ENCODE data around the gene LCE2B. TPM values are rescaled to one million over a fixed set of nuclear protein-coding genes. Genes with fewer than 3 reads are reported as not detected.
"Not testable (repeated sequence)": the region's sequence is repeated elsewhere in the genome, so short reads cannot be mapped to it uniquely, and the experiment has no call there.

The LCE2B gene, protein sequence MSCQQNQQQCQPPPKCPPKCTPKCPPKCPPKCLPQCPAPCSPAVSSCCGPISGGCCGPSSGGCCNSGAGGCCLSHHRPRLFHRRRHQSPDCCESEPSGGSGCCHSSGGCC
- total RNA-seq, result not detected
- long read RNA-seq, result 0 reads

DNA sequence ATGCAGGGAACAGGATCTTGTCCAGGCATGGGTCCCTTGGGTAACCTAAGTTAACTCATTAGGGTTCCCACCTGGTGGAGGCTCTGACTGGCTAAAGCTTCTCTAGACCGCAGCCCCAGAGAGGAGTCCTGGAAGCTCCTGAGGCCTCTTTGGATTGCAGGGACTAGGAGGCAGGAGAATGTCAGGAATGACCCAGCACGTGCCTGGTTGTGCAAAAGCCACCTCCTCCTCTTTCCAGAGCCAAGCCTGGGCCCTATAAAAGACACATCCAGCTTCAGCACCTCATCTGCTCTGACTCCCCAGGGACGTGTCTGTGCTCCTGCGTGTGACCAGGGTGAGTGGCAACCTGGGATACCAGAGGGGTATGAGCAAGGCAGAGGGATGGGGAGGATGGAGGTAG, at the start of gene LCE2B:
TSS of gene LCE2B (plus strand) at position 301 of the 400 bp plus-strand sequence. CDS start 721 bp downstream, outside the sequence.
- DNase-seq; ATAC-seq (ENCODE audit: poor library complexity); intact Hi-C loops (cut with DNase I): not testable (repeated sequence)

DNA sequence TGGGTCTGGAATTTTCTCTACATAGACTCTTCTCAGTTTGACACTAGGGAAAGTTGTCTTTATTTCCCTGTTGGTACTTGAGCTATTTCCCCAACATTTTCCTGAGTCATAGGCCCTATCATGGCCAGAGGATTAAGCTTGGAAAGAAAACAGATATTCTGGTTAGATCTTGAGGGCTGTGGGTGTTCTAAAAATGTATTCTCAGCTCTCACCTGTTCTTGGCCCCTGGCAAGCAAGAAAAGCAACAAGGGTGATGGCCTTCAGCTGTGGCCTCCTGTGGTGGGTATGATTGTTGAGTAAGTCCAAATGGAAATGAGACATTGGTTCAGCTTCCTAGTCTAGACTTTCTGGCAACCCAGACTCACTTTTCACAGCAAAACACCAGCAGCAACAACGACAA, 45.6 kb upstream of the LCE2B start:
- DNase-seq (no peak), ATAC-seq (ENCODE audit: poor library complexity) (no peak)
- intact Hi-C loops (cut with DNase I), result no loop called here

DNA sequence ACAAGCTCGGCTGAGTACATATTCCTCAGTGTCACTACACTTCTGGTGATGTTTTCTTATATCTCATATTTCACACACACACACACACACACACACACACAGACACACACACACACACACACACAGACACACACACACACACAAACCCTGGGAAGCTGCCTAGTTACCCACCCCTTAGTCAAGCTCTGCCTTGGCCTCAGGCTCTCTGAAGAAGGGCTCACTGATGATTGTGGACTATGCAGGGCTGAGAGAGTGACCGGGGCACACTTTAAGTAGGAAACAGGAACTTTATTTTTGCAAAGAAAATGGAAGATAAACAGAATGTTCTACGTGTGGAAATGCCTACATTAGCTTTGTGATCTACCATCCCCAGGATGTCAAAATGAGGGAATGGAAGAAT, 42.0 kb upstream of the LCE2B start:
- intact Hi-C loops (cut with DNase I), result no loop called here
- ATAC-seq (ENCODE audit: poor library complexity), result no peak
- no peak for DNase-seq

DNA sequence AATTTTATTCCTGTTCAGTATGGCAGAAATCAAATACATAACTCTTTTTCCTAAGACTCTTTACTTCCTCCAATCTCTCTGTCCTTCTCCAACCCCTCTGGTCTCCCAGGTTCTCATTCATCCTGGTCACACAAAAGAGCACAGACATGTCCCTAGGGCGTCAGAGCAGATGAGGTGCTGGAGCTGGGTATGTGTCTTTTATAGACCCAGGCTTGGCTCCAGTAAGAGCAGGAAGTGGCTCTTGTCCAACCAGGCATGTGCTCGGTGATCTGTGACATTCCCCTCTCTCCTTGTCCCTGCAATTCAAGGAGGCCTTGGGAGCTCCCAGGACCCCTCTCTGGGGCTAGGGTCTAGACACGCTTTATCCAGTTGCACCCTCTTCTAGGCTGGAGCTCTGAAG, 40.8 kb upstream of the LCE2B start:
- ATAC-seq (ENCODE audit: poor library complexity) (no peak), DNase-seq (no peak)
- intact Hi-C loops (cut with DNase I), result no loop called here

DNA sequence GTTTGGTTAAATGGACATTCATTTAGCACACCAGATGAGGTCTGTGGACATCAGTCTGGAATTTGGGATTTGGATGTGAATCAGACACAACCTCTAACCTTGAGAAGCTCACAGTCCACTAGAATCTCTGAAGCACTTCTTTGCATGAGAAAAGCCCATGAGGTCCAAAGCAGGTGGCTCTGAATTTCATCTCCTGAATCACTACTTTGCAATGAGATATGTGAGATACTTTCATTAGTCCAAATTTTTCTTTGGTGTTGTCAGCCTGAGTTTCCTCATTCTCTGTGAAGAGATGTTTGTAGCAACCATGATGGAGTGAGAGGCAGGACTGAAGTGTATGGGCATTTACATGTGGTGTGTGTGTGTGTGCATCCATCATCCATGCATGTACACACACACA, 39.3 kb upstream of the LCE2B start:
- ATAC-seq (ENCODE audit: poor library complexity) (no peak), DNase-seq (no peak)
- intact Hi-C loops (cut with DNase I), result no loop called here

DNA sequence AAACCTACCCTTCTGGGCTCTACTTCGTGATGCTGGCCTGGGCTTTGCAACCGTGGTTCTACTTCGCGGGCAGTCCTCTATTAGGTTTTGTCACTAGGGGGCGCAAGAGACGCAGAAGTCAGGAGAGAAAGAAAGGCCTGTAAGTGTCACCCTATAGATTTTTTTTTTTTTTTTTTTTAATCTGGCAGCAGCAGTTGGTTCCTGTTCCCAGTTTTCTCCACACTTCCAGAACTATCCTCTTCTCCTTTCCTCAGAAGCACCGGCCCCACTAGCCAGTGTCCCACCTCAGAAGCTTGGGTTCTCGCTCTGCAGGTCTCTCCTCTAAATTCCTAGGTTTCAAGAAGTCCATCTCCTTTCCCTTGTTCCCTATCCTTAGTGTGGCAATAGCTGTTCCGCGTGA, 31.8 kb upstream of the LCE2B start:
- DNase-seq, result no peak
- intact Hi-C loops (cut with DNase I), result no loop called here
- ATAC-seq (ENCODE audit: poor library complexity), result no peak

DNA sequence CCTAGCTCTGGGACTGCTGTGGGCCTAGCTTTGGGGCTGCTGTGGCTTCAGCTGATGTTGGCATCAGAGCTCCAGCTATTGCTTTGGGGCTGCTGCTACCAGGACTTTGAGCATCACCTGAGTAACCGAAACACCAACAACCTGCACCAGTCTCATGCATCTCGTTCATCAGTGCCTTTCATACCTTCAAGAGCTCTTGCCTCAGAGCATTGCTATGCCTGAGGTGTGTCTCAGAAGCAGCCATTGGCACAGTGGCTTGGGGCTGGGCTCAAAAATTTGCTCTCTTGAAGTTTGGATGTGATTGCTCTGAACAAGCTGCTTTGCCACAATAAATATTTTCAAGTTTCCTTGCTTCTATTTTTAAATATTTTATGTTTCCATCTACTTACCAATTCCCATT, 29.5 kb upstream of the LCE2B start:
- ATAC-seq (ENCODE audit: poor library complexity) (no peak), DNase-seq (no peak)
- intact Hi-C loops (cut with DNase I), result no loop called here

DNA sequence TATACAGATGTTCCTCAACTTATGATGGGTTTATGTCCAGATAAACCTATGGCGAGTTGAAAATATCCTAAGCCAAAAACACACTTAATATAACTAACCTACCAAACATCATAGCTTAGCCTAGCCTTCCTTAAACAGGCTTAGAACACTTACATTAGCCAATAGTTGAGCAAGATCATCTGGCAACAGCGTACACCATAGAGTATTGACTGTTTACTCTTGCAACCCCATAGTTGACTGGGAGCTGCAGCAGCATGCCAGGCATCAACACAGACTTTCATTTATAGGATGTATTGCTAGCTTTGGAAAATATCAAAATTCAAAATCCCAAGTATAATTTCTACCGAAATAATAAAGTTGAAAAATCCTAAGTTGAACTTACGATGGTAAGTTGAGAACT, 28.2 kb upstream of the LCE2B start:
- intact Hi-C loops (cut with DNase I), result no loop called here
- no peak for ATAC-seq (ENCODE audit: poor library complexity)
- DNase-seq, result no peak

DNA sequence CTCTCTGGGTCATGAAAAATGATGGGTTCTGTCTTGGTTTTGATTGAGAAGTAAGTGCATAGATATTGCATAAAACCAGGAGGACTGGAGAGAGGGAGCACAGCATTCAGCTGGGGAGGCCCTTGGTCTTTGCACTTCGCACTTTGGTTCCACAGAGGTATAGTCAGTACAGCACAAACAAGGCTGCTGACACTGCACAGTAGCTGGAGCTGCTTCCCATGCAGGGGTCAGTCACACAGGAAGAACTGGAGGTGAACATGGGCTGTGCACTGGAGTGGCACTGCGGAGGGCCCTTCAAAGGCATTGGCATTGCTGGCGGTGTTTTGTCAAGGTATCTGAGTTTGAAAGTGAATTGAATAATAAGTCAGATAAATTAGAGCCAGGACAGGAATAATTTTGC, 27.3 kb upstream of the LCE2B start:
- no peak for ATAC-seq (ENCODE audit: poor library complexity)
- intact Hi-C loops (cut with DNase I), result no loop called here
- DNase-seq, result no peak

DNA sequence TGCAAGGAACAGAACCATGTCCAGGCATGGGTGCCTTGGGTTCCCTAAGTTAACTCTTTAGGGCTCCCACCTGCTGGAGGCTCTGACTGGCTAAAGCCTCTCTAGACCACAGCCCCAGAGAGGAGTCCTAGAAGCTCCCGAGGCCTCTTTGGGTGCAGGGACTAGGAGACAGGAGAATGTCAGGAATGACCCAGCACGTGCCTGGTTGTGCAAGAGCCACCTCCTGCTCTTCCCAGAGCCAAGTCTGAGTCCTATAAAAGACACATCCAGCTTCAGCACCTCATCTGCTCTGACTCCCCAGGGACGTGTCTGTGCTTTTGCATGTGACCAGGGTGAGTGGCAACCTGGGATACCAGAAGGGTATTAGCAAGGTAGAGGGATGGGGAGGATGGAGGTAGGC, 22.8 kb upstream of the LCE2B start, which contains the start of gene LCE2D:
TSS of gene LCE2D (plus strand) at position 283 of the 400 bp plus-strand sequence. CDS start 726 bp downstream, outside the sequence.
- DNase-seq, result no peak
- intact Hi-C loops (cut with DNase I), result no loop called here

DNA sequence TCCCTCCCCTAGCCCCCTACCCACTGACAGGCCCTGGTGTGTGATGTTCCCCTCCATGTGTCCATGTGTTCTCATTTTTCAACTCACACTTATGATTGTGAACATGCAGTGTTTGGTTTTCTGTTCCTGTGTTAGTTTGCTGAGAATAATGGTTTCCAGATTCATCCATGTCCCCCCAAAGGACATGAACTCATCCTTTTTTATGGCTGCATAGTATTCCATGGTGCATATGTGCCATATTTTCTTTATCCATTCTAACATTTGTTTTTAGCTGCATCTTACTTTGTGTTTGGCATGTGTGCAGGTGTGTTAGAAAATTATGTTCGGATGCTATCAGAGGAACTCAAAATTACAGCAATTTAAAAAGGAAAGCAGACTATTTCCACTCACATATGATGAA, 19.8 kb upstream of the LCE2B start:
- DNase-seq; ATAC-seq (ENCODE audit: poor library complexity); intact Hi-C loops (cut with DNase I): not testable (repeated sequence)

More for the DNA sequence above, 22.8 kb upstream of the LCE2B start, which contains the start of gene LCE2D:
- ATAC-seq (ENCODE audit: poor library complexity), result no peak

DNA sequence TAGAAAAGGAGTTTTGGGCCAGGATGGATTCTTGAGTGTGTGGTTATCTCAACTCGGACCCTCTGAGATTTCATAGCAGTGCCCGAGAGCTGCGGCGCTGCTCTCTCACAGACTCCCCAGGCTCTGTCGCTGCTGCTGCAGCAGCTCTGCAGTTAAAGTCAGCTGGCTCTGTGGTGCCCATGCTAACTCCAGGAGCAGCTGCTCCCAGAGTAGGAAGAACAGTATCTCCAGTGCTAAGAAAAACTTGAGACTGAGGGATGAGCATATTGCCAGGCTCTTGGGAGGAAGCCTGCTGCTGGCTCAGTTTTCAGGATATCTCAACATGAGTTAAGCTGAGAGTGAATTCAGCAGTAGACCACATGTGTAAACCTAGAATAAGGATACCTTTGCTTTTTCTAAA, 18.3 kb upstream of the LCE2B start:
- intact Hi-C loops (cut with DNase I), result no loop called here
- no peak for ATAC-seq (ENCODE audit: poor library complexity)
- DNase-seq, result no peak

DNA sequence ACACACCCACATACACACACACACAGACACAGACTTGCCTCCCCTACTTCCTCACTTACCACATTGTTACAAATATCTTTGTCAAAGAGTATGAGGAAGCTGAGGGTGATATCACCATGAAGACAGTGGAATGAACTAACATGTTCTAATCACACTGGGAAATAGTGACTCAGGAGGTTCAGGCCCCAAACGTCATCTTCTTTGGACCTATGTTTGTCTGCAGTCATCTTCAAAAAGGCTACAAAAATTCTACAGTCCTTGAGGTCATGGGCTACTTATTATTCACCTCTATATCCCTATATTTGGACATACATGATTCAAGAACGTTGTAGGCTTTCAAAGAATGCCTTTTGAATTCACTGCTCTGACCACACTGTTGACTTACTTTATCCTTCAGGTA, 12.9 kb upstream of the LCE2B start:
- intact Hi-C loops (cut with DNase I), result no loop called here
- ATAC-seq (ENCODE audit: poor library complexity) (no peak), DNase-seq (no peak)

DNA sequence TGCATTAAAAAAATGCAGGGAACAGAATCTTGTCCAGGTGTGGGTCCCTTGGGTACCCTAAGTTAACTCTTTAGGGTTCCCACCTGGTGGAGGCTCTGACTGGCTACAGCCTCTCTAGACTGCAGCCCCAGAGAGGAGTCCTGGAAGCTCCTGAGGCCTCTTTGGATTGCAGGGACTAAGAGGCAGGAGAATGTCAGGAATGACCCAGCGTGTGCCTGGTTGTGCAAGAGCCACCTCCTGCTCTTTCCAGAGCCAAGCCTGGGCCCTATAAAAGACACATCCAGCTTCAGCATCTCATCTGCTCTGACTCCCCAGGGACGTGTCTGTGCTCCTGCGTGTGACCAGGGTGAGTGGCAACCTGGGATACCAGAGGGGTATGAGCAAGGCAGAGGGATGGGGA, 10.9 kb upstream of the LCE2B start, which contains the start of gene LCE2C:
TSS of gene LCE2C (plus strand) at position 297 of the 400 bp plus-strand sequence. CDS start 737 bp downstream, outside the sequence.
- ATAC-seq (ENCODE audit: poor library complexity); DNase-seq; intact Hi-C loops (cut with DNase I): not testable (repeated sequence)

DNA sequence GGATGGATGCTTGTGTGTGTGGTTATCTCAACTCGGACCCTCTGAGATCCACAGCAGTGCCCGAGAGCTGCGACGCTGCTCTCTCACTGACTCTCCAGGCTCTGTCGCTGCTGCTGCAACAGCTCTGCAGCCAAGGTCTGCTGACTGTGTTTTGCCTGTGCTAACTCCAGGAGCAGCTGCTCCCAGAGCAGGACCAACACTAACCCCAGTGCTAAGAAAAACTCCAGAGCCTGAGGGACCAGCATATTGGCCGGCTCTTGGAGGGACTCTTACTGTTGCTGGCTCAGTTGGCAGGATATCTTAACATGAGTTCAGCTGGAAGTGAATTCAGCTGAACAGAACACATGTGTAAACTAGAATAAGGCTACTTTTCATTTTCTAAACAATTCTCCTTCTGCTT, 6.5 kb upstream of the LCE2B start:
- ATAC-seq (ENCODE audit: poor library complexity), result peak; percentile 38
- DNase-seq, result no peak
- intact Hi-C loops (cut with DNase I), result no loop called here

DNA sequence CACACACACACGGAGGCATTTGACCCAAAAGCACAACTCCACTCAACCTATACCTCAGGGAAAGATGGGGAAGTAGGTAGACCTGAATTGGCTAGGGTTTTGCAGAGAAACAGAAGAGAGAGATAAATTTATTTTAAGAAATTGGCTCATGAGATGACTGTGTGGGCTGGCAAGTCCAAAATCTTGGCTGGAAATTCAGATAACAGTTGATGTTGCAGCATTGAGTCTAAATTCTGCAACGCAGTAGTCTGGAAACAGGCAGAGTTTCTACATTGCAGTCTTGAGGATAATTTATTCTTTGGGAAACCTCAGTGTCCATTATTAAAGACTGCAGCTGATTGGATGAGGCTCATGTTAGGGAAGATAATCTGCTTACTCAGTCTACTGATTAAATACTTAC, 4.3 kb upstream of the LCE2B start:
- intact Hi-C loops (cut with DNase I), result no loop called here
- DNase-seq (no peak), ATAC-seq (ENCODE audit: poor library complexity) (no peak)

DNA sequence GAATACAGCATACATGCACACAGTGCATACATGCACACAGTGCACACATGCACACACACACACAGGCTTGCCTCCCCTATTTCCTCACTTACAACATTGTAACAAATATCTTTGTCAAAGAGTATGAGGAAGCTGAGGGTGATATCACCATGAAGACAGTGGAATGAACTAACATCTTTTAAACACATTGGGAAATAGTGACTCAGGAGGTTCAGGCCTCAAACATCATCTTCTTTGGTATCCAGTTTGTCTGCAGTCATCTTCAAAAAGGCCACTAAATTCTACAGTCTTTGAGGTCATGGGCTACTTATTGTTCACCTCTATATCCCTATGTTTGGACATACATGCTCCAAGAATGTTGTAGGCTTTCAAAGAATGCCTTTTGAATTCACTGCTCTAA, 2.1 kb upstream of the LCE2B start:
- DNase-seq (no peak), ATAC-seq (ENCODE audit: poor library complexity) (no peak)
- intact Hi-C loops (cut with DNase I), result no loop called here

DNA sequence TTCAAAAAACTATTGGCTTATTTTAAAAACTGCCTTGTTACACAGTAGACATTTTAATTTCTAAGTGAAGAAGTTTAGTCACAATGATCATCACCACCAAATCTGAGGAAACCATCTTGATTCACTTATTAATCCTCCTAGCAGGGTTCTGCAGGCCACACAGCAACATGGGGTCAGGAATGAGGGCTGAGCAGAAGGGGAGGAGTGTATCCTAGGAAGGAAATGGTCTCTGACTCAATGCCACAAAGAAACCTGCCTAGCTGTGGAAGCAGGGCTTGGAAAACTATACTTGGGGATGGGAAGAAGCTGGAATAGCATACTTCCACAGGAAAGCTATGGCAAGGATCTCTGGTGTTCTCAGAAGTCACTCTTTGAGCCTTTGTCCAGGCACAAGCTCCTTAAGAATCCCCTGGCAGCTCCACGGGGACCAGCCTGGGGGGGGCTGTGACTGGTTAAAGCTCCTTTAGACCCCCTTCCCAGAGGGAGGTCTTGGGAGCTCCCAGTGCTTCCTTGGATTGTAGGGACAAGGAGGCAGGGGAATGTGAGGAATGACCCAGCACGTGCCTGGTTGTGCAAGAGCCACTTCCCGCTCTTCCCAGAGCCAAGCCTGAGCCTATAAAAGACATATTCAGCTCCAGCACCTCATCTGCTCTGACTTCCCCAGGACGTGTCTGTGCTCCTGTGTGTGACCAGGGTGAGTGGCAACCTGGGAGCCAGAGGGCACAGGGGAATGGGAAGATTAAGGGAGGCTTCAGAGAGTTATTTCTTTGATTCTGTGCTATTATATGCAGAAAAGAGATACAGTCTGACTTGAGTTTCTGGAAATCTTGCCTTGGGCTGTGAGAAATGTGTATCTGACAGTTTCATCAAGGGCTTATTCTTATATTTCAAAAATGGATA, 12.0 kb downstream of the LCE2B start, which contains the start of gene LCE2A:
TSS of gene LCE2A (plus strand) at position 645 of the 900 bp plus-strand sequence. CDS start 557 bp downstream, outside the sequence.
- no peak for ATAC-seq (ENCODE audit: poor library complexity)

DNA sequence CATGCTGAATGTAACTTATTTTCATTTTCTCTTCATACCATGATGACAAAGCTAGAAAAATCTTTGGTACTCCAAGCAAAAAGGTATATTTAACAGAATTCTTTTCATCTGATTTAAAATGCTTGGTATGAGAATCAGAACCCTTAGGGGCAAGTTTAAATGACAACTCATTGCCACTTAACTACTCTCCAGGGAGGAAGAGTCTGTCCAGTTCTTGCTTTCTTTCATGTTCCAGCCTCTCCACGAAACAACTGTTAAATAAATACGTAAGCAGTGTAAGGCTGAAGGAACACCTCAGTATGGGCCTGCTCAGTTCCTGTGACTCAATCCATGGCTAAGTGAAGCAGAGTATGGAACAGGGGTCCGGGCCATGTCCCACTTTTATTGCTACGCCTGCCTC, 13.8 kb downstream of the LCE2B start:
- DNase-seq, result no peak
- intact Hi-C loops (cut with DNase I), result loop anchor here (10.0 kb wide), 1 partner anchor 155 kb away; the partner anchor contains the start of gene LCE7A
- ATAC-seq (ENCODE audit: poor library complexity), result no peak

More for the DNA sequence above, 12.0 kb downstream of the LCE2B start, which contains the start of gene LCE2A:
- intact Hi-C loops (cut with DNase I), result no loop called here
- no peak for DNase-seq

DNA sequence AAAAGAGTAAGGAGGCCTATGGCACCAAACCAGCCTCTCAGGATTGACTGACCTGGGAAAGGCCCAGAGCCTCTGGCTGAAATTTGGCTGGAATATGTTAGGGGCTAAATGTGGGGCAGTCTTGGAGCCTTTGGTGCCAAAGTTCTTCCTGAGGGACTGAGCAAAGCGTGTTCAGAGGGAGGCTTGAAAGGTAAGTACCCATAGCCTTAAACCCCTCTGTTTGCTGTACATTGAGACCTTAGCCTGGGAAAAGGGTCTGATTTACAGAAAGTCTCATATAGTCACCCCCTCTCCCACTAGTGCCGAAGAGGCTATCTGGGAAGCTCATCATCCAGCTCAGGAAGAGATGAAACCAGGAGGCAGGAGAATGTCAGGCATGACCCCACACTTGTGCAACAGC, 21.9 kb downstream of the LCE2B start, which contains the start of gene LCE4A:
TSS of gene LCE4A (plus strand) at position 301 of the 400 bp plus-strand sequence. CDS start 916 bp downstream, outside the sequence.
- intact Hi-C loops (cut with DNase I), result loop anchor here (10.0 kb wide), 1 partner anchor 147 kb away; the partner anchor contains the start of gene LCE7A
- ATAC-seq (ENCODE audit: poor library complexity) (no peak), DNase-seq (no peak)

Measured in Right ventricle myocardium superior (tissue), 1 donor.